Breast epithelium (tissue), 4 donors: ENCODE results near the gene HELZ. TPM values are rescaled to one million over a fixed set of nuclear protein-coding genes. Genes with fewer than 3 reads are reported as not detected.

Experiments
- DNase-seq, 2 donors: peaks; one replicate each; pipeline ENCODE4 v3.0.0-alpha.2; 2019; ENCODE audit warnings: low spot score in 2 of 2
- H3K27ac ChIP-seq, 2 donors: fragments of 200-600 bp; sonication (generic) in 1 of 2; one replicate each; pipeline ENCODE4 v1.5.1; 2016 to 2019; ENCODE audit warnings: mild to moderate bottlenecking in 1 of 2
- H3K27me3 ChIP-seq, 2 donors: fragments of 200-600 bp; sonication (generic) in 1 of 2; one replicate each; pipeline versions ENCODE4 v1.5.1 to v1.6.0; 2017 to 2019; ENCODE audit warnings: control low read depth in 1 of 2, mild to moderate bottlenecking in 1 of 2
- H3K36me3 ChIP-seq: fragments of 200-600 bp; one replicate; pipeline ENCODE4 v1.5.1; 2019
- H3K4me1 ChIP-seq, 2 donors: fragments of 200-600 bp; sonication (generic); one replicate each; pipeline ENCODE4 v1.5.1; 2016 to 2019; ENCODE audit warnings: control low read depth in 1 of 2
- H3K4me3 ChIP-seq, 3 donors: fragments of 200-600 bp; sonication (generic); 1 replicate in 2 of 3; 2 replicates in 1 of 3; pipeline ENCODE4 v1.5.1; 2016 to 2019; ENCODE audit warnings: mild to moderate bottlenecking in 3 of 3, moderate library complexity in 2 of 3
- H3K9me3 ChIP-seq, 2 donors: fragments of 200-600 bp; sonication (generic) in 1 of 2; one replicate each; pipeline ENCODE4 v1.5.1; 2016 to 2019; ENCODE audit warnings: control low read depth in 1 of 2
- CTCF ChIP-seq, 3 donors: fragments of 450-650 bp; IDR thresholded peaks; one replicate each; pipeline ENCODE4 v1.5.1; 2016 to 2017; ENCODE audit warnings: antibody characterized with exemption in 3 of 3, mild to moderate bottlenecking in 3 of 3, moderate library complexity in 3 of 3
- POLR2A ChIP-seq: fragments of 450-650 bp; IDR thresholded peaks from one replicate; pipeline ENCODE4 v1.6.1; 2016; ENCODE audit warnings: antibody characterized with exemption, mild to moderate bottlenecking, moderate library complexity
- POLR2AphosphoS5 ChIP-seq, 3 donors: sonication (generic); formaldehyde crosslinking; IDR thresholded peaks; one replicate each; pipeline ENCODE4 v1.6.1; 2017; ENCODE audit warnings: antibody characterized with exemption in 3 of 3
- intact Hi-C: fragments of 100-400 bp; cut with DNase I; formaldehyde crosslinking; loops from one replicate; pipeline ENCODE4 v1.15.1; 2023; ENCODE audit warnings: low total_unique reads
- total RNA-seq, 3 donors: library from RNA; depleted of rRNA; stranded (reverse); fragments of >200 nt; gene quantifications; one replicate each; pipeline ENCODE4 v1.1.0, GENCODE V29; 2016

HELZ gene
- total RNA-seq, 3 donors from 2014 or later: 66.5 to 104 (median 79.8) TPM

GRCh38 chr17:67265436-67266019, 20.5 kb upstream of the HELZ start:
- intact Hi-C loops: no loop called here
- no peaks in the 10 kb centered on the region for H3K36me3 ChIP-seq
- no peaks in the 10 kb centered on the region for H3K27me3 ChIP-seq
- TF ChIP-seq CTCF (IDR thresholded peaks at IDR 0.05) (no peak), POLR2AphosphoS5 (IDR thresholded peaks at IDR 0.05) (no peak), POLR2A (no peak)
- H3K27ac ChIP-seq: no peak overlapping the region
- no peaks in the 10 kb centered on the region for H3K4me1 ChIP-seq
- DNase-seq: peak in 1 of 2 donors; percentile 20
- no peak overlapping the region for H3K4me3 ChIP-seq
- H3K9me3 ChIP-seq: no peaks in the 10 kb centered on the region

DNA sequence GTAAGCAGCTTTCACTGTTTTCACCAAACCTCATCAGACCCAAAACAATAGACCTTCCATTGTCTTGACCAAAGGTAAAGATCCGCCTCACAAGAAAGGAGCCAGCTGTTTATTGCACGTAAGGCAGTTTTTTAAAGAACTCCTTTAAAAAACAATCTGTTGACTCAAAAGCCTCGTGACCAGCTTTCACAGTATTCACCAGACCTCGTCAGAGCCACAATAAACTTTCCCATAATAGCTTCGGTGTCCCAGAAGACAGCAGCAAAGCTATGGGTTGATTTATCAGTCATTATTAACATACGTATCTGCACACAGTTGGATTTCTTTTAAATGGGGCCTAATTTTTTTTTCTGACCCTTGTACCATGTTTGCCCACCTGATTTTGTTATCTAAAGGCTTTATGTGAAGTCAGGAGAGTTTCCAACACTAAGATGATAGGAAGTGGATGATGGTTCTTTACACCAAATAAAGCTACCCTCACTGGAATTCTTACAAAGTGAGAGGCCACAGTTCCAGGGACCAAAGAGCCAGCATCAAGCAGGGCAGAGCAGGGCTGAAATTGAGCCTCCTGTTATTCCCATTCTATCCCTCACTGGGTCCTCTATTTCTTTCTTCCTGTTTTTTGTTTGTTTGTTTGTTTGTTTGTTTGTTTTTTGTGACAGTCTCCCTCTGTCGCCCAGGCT, 17.6 kb upstream of the HELZ start:
- no peaks in the 10 kb centered on the region for H3K27me3 ChIP-seq
- intact Hi-C loops: no loop called here
- no peaks in the 10 kb centered on the region for H3K4me1 ChIP-seq
- no peak overlapping the region for H3K4me3 ChIP-seq
- no peaks in the 10 kb centered on the region for H3K9me3 ChIP-seq
- no peak overlapping the region for H3K27ac ChIP-seq
- no peaks in the 10 kb centered on the region for H3K36me3 ChIP-seq
- DNase-seq: no peak
- no peak for TF ChIP-seq POLR2AphosphoS5 (IDR thresholded peaks at IDR 0.05)
- TF ChIP-seq POLR2A: no peak
- no peak for TF ChIP-seq CTCF (IDR thresholded peaks at IDR 0.05)

DNA sequence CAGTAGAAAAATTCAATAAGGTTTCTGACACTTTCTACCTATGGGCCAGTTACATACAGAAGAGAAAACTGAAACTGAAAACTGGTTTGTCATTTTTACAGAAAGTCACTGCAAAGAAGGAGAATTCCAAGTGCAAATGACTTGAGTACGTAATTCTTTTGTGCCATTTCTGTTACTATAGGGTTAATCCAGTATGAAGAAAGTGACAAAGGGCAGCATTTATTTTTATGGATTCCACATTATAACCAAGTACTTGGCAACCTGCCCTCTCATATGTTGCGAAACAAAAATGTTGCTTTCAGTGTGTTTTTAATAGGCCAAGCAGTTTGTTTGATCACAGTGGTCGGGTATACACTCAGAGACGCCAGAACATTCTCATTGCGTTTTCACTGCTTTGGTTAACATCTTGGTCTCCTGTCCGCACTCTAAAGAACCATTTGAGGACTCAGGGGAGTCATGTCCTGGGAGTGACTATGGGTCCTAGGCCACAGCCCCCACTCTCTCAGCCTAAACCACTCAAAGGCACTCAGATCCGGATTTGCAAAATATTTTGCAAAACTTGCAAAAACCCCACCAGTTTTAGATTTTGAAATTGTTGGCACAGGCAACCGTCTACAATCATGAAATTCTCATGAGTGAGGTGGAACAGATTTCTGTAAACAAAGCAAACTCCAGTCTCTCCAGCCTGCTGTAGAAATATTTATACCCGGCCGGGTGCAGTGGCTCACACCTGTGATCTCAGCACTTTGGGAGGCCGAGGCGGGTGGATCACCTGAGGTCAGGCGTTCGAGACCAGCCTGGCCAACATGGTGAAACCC, 15.4 kb upstream of the HELZ start:
- no peaks in the 10 kb centered on the region for H3K36me3 ChIP-seq
- H3K27me3 ChIP-seq: no peaks in the 10 kb centered on the region
- intact Hi-C loops: no loop called here
- peak overlapping the region; percentile 71 to 87 for H3K27ac ChIP-seq
- H3K4me3 ChIP-seq: peak overlapping the region in 2 of 3 donors; percentile 4 to 49
- no peak for DNase-seq
- no peaks in the 10 kb centered on the region for H3K9me3 ChIP-seq
- no peaks in the 10 kb centered on the region for H3K4me1 ChIP-seq
- TF ChIP-seq POLR2AphosphoS5 (IDR thresholded peaks at IDR 0.05): peak; percentile 34 to 56 (median 46)
- no peak for TF ChIP-seq CTCF (IDR thresholded peaks at IDR 0.05)

DNA sequence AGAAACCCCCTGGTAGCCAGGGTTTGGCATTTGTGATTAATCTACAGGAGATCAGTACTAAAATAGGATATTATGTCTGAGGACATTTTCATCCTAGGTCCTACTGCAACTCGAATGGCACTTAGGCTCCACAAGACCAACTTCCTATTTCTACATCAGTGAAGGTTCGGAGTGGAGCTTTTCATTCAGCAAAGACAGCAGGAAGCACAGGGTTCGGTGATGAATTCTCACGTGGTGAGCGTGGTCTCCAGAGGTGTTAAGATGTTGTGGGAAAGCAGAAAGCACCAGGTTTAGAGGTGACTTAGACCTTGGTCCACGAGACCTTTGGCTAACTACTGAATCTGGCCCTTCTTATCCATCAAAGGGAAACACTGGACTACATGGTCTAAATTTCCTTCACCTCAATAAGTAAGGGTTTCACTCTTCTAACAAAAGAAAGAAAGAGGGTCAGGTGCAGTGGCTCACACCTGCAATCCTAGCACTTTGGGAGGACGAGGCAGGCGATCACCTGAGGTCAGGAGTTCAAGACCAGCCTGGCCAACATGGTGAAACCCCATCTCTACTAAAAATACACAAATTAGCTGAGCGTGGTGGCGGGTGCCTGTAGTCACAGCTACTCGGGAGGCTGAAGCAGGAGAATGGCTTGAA, 13.9 kb upstream of the HELZ start:
- intact Hi-C loops: no loop called here
- Histone ChIP-seq H3K27ac (peak overlapping the region in 1 of 2 donors; percentile 87), H3K27me3 (no peaks in the 10 kb centered on the region), H3K4me1 (no peaks in the 10 kb centered on the region), H3K9me3 (no peaks in the 10 kb centered on the region), H3K36me3 (no peaks in the 10 kb centered on the region), H3K4me3 (no peak overlapping the region)
- no peak for DNase-seq
- TF ChIP-seq POLR2AphosphoS5 (IDR thresholded peaks at IDR 0.05) (no peak), CTCF (IDR thresholded peaks at IDR 0.05) (no peak), POLR2A (no peak)
